HEK293 (cell line): ENCODE measurements around the gene FTO.

ENCODE experiments used
- CTCF ChIA-PET: fragments of 350-600 bp; formaldehyde crosslinking; extraction: SDS; loops from one replicate; lab custom pipeline; 2021; ENCODE audit warnings: antibody characterized with exemption; lab: Yijun Ruan, JAX
- POLR2A ChIA-PET: fragments of 300-600 bp; formaldehyde crosslinking; extraction: SDS; loops from one replicate; lab custom pipeline; 2020; ENCODE audit warnings: antibody characterized with exemption, inconsistent platforms; lab: Yijun Ruan, JAX
- H3K27ac ChIP-seq: fragments of 200-500 bp; sonication (Bioruptor generic); 2 replicates; pipeline ENCODE4 v1.5.1; 2014; ENCODE audit warnings: low read depth, low read length, control low read depth, inconsistent platforms; ENCODE audit errors: extremely low read depth
- H3K36me3 ChIP-seq, 2 experiments: fragments of 200-500 bp in 1 of 2; sonication (Bioruptor generic) in 1 of 2; 1 replicate in 1 of 2; 2 replicates in 1 of 2; pipeline ENCODE4 v1.5.1; 2014 to 2017; ENCODE audit warnings: inconsistent platforms in 2 of 2, low read length in 2 of 2; ENCODE audit not compliant: control insufficient read depth in 2 of 2, insufficient read depth in 1 of 2
- H3K4me1 ChIP-seq: fragments of 200-500 bp; sonication (Bioruptor generic); 2 replicates; pipeline ENCODE4 v1.5.1; 2014; ENCODE audit warnings: mild to moderate bottlenecking, low read length, inconsistent platforms; ENCODE audit not compliant: control insufficient read depth, insufficient read depth
- H3K4me3 ChIP-seq: 2 replicates; pipeline ENCODE4 v1.5.1; 2011; ENCODE audit warnings: low read depth, mild to moderate bottlenecking, control low read depth, low read length, moderate library complexity
- H3K9me3 ChIP-seq: fragments of 200-500 bp; sonication (Bioruptor generic); 2 replicates; pipeline ENCODE4 v1.5.1; 2014; ENCODE audit warnings: low read depth, low read length, inconsistent platforms; ENCODE audit not compliant: control insufficient read depth, insufficient read depth
- ELK4 ChIP-seq: IDR thresholded peaks from 2 replicates; pipeline ENCODE4 v1.6.1; 2011; ENCODE audit warnings: mild to moderate bottlenecking, low read depth, low read length, borderline replicate concordance
- PBX3 ChIP-seq: sonication (generic); formaldehyde crosslinking; IDR thresholded peaks from 2 replicates; pipeline ENCODE4 v1.8.1; 2022; ENCODE audit warnings: mild to moderate bottlenecking, moderate library complexity, missing genetic modification reagents
- PRDM4 ChIP-seq: fragments of 450-650 bp; formaldehyde crosslinking; IDR thresholded peaks from 2 replicates; pipeline ENCODE4 v1.5.1; 2017; ENCODE audit warnings: missing biosample characterization, missing genetic modification characterization
- ZBTB20 ChIP-seq: fragments of 450-650 bp; formaldehyde crosslinking; IDR thresholded peaks from 2 replicates; pipeline ENCODE4 v1.5.1; 2016; ENCODE audit warnings: missing biosample characterization, missing genetic modification characterization
- ZBTB8A ChIP-seq: fragments of 450-650 bp; formaldehyde crosslinking; IDR thresholded peaks from 2 replicates; pipeline ENCODE4 v1.5.1; 2016; ENCODE audit warnings: missing biosample characterization, missing genetic modification characterization
- ZNF114 ChIP-seq: fragments of 450-650 bp; formaldehyde crosslinking; IDR thresholded peaks from 2 replicates; pipeline ENCODE4 v1.5.0; 2017; ENCODE audit warnings: missing biosample characterization, missing genetic modification characterization
- ZNF155 ChIP-seq: fragments of 450-650 bp; formaldehyde crosslinking; IDR thresholded peaks from 2 replicates; pipeline ENCODE4 v1.5.1; 2016; ENCODE audit warnings: missing biosample characterization, missing genetic modification characterization
- ZNF175 ChIP-seq: fragments of 450-650 bp; formaldehyde crosslinking; IDR thresholded peaks from 2 replicates; pipeline ENCODE4 v1.5.1; 2016; ENCODE audit warnings: missing biosample characterization, missing genetic modification characterization
- ZNF280D ChIP-seq: fragments of 450-650 bp; formaldehyde crosslinking; IDR thresholded peaks from 2 replicates; pipeline ENCODE4 v1.5.1; 2016; ENCODE audit warnings: missing biosample characterization, missing genetic modification characterization
- ZNF302 ChIP-seq: fragments of 450-650 bp; formaldehyde crosslinking; IDR thresholded peaks from 2 replicates; pipeline ENCODE4 v1.5.1; 2016; ENCODE audit warnings: missing biosample characterization, missing genetic modification characterization, low read depth
- ZNF324 ChIP-seq: fragments of 450-650 bp; formaldehyde crosslinking; IDR thresholded peaks from 2 replicates; pipeline ENCODE4 v1.5.1; 2016; ENCODE audit warnings: missing biosample characterization, missing genetic modification characterization
- ZNF366 ChIP-seq: fragments of 450-650 bp; formaldehyde crosslinking; conservative IDR thresholded peaks from 2 replicates; pipeline ENCODE4 v1.5.1; 2016; ENCODE audit warnings: missing biosample characterization, missing genetic modification characterization
- ZNF398 ChIP-seq: fragments of 450-650 bp; formaldehyde crosslinking; IDR thresholded peaks from 2 replicates; pipeline ENCODE4 v1.5.1; 2017; ENCODE audit warnings: missing biosample characterization, missing genetic modification characterization
- ZNF654 ChIP-seq: fragments of 450-650 bp; formaldehyde crosslinking; IDR thresholded peaks from 2 replicates; pipeline ENCODE4 v1.5.1; 2016; ENCODE audit warnings: low read depth, missing biosample characterization, missing genetic modification characterization
- ZNF660 ChIP-seq: fragments of 450-650 bp; IDR thresholded peaks from 2 replicates; pipeline ENCODE4 v1.5.1; 2018; ENCODE audit warnings: missing biosample characterization, mild to moderate bottlenecking, missing genetic modification characterization
- ZNF843 ChIP-seq: fragments of 450-650 bp; formaldehyde crosslinking; IDR thresholded peaks from 2 replicates; pipeline ENCODE4 v1.5.1; 2016; ENCODE audit warnings: missing biosample characterization, missing genetic modification characterization

FTO gene

GRCh38 chr16:53686710-53687109 lies 17.2 kb upstream of the FTO start:
- TF ChIP-seq ZNF398 (tag by site-specific recombination) (no peak), ZNF366 (tag by site-specific recombination) (no peak), ZNF324 (tag by site-specific recombination) (no peak), ZNF302 (no peak), ZNF843 (tag by site-specific recombination) (no peak), ZNF155 (tag by site-specific recombination) (no peak)
- CTCF ChIA-PET: interaction anchor here (0.5 kb wide), 1 partner anchor 86 kb away, joined by 6 read pairs; no protein-coding TSS in a partner anchor
- POLR2A ChIA-PET: no interaction called here
- Histone ChIP-seq H3K4me1 (no peaks in the 10 kb centered on the region), H3K27ac (no peak overlapping the region), H3K9me3 (no peaks in the 10 kb centered on the region), H3K36me3 (peaks cover 9 to 45% of the 10 kb centered on the region in 2 experiments), H3K4me3 (no peak overlapping the region)

- ChIA-PET CTCF (no interaction called here), POLR2A (interaction anchor here (1.2 kb wide), 1 partner anchor 14 kb away, joined by 3 read pairs; the partner anchor contains the start of genes FTO and RPGRIP1L)
- H3K4me3 ChIP-seq: no peak overlapping the region
- no peaks in the 10 kb centered on the region for H3K4me1 ChIP-seq
- no peak for TF ChIP-seq ZNF660 (tag by site-specific recombination)
- TF ChIP-seq, all 188 proteins: peak for 0
- Histone ChIP-seq H3K9me3 (no peaks in the 10 kb centered on the region), H3K36me3 (peaks cover 9 to 43% of the 10 kb centered on the region in 2 experiments), H3K27ac (no peak overlapping the region)
Measured at GRCh38 chr16:53689636-53690035, 14.3 kb upstream of the FTO start.

GRCh38 chr16:53690771-53691170 lies 13.2 kb upstream of the FTO start:
- no peaks in the 10 kb centered on the region for H3K4me1 ChIP-seq
- POLR2A ChIA-PET: interaction anchor here (1.2 kb wide), 1 partner anchor 13 kb away, joined by 3 read pairs; the partner anchor contains the start of genes FTO and RPGRIP1L
- no peak overlapping the region for H3K27ac ChIP-seq
- no peaks in the 10 kb centered on the region for H3K9me3 ChIP-seq
- TF ChIP-seq ZBTB8A (no peak), ZNF654 (no peak), ZNF280D (tag by site-specific recombination) (no peak), PBX3 (no peak), ZNF175 (no peak), ELK4 (no peak), PRDM4 (no peak), ZBTB20 (no peak), ZNF114 (tag by site-specific recombination) (no peak)
- no peak overlapping the region for H3K4me3 ChIP-seq
- H3K36me3 ChIP-seq: peaks cover under 1 to 41% of the 10 kb centered on the region in 2 experiments
- CTCF ChIA-PET: interaction anchor here (0.9 kb wide), 1 partner anchor 8 kb away, joined by 4 read pairs; no protein-coding TSS in a partner anchor
